GM10266 (cell line): ENCODE data around the gene ZNF354C.

ENCODE experiments used
- DNase-seq: peaks from one replicate; pipeline ENCODE4 v3.0.0; 2012; ENCODE audit errors: extremely low spot score
- TF ChIP-seq, protein P1 (sequence below): IDR thresholded peaks from 2 replicates; pipeline ENCODE4 v1.5.1; 2012; ENCODE audit warnings: mild to moderate bottlenecking, low read depth; ENCODE audit not compliant: control insufficient read depth, insufficient read depth; ENCODE audit errors: missing control alignments

The ZNF354C gene

DNA sequence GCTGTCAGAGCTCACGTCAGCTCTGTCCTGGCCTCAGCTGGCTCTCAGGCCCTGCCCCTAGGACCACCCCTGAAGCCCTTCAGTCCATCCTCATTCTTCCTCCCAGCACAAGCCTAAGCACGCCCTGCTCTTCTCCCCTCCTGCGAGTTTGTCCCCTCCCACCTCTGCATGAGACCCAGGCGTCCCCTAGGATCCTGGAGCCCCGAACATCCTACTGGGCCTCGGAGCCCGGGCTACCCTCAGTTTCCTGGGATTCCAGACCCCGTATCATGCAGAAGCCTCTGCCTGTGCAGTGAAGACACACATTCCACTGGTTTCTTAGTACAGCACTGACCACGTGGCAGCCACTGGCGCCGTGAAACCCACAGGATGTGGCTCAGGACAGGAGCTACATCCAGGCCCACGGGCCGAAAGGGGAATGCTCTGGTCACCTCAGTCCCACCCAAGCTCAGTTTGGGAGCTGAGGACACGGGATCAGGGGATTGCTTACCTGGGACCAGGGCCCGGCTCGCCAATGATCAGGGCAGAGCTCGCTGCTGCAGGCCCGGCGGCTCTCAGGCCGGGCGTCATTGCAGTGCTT is 64.2 kb downstream of the ZNF354C start:
- TF ChIP-seq, protein P1, sequence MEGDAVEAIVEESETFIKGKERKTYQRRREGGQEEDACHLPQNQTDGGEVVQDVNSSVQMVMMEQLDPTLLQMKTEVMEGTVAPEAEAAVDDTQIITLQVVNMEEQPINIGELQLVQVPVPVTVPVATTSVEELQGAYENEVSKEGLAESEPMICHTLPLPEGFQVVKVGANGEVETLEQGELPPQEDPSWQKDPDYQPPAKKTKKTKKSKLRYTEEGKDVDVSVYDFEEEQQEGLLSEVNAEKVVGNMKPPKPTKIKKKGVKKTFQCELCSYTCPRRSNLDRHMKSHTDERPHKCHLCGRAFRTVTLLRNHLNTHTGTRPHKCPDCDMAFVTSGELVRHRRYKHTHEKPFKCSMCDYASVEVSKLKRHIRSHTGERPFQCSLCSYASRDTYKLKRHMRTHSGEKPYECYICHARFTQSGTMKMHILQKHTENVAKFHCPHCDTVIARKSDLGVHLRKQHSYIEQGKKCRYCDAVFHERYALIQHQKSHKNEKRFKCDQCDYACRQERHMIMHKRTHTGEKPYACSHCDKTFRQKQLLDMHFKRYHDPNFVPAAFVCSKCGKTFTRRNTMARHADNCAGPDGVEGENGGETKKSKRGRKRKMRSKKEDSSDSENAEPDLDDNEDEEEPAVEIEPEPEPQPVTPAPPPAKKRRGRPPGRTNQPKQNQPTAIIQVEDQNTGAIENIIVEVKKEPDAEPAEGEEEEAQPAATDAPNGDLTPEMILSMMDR: no peak
- DNase-seq: no peak

DNA sequence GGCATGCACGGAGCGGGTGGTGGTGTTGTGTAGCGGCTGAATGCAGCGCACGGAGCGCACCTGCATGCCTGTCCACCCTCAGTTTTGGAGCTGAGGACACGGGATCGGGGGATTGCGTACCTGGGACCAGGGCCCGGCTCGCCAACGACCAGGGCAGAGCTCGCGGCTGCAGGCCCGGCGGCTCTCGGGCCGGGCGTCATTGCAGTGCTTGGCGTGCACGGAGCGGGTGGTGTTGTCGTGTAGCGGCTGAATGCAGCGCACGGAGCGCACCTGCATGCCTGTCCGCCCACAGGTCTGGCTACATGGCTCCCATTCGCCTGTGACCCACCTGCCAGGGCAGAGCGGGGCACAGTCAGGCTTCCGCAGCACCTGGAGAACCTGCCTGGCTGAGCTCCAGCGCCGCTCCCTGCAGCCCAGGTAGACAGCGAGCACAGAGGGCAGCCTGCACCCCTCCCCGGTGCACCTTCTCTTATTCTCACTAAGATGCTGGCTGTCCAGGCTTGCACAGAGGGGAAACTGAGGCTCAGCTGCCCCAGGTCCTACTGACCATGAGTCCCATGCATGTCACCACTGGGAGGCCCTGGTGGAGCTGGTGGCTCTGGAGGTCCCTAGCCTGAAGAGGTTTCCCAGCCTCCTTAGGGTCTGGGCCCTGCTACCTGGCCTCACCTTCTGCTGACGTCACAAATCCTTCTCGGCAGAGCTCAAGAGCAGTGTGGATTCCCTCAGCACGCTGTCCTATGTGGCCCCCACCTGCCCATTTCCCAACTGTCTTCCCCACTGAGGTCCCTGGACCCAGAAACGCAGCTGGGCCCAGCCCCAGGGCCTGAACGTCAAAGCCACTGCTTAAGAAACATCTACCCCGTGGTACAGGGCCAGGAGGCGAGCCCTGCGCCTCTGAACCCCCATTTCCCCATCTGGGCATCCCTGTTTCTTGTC is 64.9 kb downstream of the ZNF354C start:
- no peak for DNase-seq
- TF ChIP-seq, protein P1: no peak

DNA sequence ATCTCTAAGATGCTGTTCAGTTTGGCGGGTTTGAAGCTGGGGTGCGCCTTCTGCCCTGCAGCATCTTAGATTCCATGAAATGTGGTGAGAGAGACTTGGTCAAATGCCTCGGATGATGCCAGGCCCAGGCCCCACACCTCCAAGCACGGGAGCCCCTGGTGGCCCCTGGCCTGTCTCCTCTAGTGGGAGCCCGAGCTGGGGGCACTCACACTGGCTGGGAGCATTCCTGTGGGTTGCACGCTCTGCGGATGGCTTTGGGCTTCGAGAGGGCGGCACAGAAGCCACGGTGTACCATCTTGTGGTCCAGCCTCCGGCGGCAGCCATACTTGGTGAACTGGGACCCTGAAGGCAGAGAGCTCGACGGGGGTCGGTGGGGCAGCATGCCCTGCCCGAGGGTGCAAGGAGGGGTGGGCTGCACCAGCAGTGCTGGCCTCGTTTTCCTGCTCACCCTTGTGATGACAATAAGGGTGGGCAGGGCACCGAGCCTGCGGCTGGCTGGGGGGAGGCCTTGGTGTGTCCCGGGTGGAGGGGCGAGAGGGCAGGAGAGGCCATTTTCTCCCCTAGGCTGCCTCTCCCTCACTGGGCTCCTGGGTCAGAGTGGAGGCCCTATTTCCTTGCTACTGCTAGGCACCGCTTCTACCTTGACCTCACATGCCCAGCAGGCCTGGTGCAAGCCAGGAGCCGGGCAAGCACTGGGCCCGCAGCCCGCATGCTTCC is 65.8 kb downstream of the ZNF354C start:
- DNase-seq: no peak
- TF ChIP-seq, protein P1: no peak

DNA sequence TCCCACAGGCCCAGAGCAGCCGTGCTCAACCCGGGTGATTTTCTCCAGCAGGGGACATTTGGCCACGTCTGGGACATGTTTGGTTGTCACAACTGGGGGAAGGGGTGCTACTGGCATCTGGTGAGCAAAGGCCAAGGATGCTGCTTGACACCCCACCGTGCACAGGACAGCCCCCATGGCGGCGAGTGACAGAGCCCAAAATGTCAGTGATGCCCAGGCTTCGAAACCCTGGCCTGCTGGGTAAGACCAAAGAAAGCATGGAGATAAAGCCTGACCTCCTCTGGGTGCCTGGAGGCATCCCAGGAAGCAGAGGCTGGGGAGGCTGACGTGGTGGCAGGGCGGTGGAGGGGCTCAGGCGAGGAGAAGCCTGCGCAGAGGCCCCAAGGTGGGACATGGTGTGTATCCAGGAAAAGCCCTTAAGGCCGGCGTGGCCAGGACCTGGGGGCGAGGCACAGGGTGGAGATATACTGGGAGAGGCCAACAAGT is 66.4 kb downstream of the ZNF354C start:
- TF ChIP-seq, protein P1: no peak
- DNase-seq: no peak

DNA sequence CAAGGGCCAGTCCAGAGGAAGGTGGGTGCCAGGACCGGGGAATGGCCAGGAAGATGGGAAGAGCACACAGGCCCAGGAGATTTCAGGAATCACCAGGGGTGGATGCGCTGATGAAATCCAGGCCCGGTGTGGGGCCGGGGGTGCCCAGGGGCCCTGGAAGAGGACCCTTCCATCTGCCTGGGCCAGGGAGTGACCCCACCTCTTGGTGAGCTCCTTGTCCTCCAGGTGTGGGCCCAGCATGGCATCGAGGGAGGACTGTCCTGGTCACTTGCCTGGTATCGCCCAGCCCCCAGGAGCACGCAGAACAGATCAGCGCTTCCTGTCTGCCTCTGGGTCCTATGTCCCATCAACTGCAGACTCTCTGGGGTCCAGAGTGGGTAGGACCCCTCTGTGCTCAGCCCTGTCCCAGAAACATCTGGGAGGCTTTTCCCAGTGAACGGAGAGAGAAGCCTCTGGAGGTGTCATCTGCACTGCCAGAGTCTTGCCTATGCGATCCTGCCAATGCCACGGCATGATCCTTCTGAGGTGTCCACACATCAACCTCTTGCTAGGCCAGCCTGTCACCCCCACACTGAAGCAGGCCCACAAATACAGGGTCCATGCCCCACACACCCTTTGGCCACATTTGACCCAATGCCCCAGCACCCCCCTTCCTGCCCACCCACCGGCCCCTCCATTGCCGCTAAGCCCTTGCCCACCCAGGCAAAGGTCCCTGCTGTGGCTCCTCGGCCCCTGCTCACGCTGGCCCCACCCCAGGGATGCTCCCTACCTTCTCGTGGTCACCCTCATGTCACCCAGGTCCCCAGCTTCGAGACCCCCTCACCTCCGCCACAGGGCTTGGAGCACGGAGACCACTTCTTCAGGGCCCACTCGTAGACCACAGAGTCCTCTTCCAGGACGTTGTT is 67.2 kb downstream of the ZNF354C start:
- TF ChIP-seq, protein P1: no peak
- DNase-seq: no peak

DNA sequence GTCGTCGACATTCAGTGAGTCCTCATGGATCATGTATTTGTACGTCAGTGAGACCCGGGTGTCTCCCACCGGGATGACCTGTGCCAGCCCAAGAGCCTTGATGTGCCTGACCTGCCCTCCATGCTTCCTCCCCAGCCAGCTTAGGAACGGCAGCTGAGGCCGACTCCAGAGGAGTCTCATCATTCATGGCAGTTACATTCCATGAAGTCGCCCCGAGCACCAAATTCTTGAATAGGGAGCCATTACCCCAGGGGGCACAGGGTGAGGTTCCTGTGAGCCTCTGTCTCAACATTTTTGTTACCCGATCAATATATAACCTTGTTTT is 67.8 kb downstream of the ZNF354C start:
- no peak for DNase-seq
- TF ChIP-seq, protein P1: no peak
